ENCODE data around the gene PRMT2.
"Not testable (repeated sequence)": the region's sequence is repeated elsewhere in the genome, so short reads cannot be mapped to it uniquely, and the experiment has no call there.

Gene PRMT2

DNA sequence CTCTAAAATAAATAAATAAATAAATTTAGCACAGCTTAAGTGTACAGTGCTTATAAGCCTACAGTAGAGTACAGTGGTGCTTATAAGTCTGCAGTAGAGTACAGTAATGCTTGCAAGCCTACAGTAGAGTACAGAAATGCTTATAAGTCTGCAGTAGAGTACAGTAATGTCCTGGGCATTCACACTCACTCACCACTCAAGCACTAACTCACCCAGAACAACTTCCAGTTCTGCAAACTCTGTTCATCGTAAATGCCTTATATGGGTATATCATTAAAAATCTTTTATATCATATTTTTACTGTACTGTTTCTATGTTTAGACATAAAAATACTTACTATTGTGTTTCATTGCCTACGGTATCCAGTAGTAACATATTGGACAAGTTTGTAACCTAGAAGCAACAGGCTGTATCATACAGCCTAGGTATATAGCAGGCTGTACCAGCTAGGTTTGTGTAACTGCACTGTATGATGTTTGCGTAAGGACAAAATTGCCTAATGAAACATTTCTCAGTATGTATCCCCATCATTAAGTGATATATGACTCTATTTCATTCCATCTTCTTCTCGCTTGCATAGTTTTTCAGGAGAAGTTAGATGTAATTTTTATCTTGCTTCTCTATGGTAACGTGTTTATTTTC, 16.6 kb upstream of the PRMT2 start:
- DNase-seq = no peak

DNA sequence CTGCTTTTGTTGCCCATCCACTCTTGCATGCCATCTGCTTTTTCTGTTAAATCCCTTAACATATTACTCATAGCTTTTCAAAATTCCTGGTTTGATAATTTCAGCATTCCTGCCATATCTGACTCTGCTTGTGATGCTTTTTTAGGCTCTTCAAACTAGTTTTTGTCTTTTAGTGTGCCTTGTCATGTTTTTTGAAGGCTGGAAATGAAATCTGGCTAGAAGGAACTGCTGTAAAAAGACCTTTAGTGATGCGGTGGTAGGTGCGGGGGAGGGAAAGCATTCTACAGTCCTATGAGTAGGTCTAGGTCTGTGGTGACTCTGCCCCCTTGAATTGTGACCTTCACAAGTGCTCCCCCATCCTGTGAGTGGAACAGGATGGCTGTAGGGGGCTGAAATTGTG, 15.6 kb upstream of the PRMT2 start:
- no peak for DNase-seq

DNA sequence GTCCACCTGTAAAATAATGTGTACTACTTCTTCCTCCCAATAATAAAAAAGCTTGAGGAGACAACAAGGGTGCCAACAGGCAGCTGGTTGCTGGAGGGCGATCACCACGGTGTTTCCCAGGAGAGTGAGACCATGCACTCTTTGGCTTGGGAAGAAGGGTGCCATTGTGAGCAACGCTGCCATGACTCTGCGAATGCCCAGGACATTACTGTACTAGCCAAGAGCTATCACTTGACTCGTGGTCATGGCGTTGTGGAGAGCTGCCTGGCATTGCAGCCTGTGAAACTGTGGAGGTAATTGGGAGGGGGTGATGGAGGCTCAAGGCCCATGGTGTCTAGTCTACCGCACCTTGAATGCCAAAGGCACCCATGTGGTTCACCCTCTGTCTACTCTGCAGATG, 14.6 kb upstream of the PRMT2 start:
- DNase-seq = no peak

DNA sequence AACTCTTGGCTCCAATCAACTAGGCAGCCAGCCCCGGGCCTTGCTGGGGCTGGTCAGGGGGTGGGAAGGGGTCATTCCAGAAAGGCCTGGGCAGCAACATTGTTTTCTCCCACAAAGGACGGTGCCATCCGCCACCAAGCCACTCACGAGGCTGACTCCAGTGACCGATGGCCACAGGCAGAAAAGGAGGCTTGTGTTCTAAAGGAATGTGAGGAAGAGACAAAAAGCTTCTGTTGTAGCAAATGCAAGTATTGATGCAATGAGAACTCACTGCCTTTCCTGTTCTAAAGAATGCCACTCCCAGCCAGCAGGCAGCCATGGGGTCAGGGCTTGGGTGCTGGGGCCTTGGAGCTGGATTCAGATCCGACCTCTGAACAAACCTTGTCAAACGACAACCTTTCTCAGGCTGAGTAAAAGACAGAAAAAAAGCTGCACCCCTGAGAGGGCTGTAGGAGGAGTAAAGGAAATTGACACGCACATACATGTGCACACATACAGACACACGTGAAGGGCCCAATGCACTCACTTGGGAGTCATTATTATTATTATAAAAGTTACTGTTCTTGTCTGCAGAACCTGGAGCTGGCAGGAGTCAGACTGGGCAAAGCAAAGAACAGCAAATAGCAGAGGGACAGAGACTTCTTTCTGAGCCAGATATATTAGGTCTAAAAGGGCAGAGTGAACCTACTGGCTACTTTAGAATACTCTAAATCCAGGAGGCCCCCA, 13.9 kb upstream of the PRMT2 start:
- no peak for DNase-seq

DNA sequence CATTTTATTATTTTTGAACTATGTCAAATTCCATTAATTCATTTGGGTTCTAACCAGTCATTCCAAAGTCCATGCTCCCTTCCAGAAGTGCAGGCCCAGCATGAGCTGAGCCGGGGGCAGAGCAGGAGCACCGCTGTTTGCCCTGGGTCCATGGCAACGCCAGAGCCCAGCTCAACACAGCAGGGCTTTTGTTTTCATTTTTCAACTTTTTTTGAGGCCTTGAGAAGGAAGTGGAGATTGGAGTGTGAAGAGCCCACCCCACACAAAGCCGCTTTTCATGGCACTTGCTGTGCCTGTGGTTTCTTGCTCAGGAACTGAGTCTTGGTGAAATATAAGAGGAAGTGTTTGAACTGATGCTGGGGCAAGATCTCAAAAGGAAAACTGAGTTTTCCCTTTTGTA, 13.2 kb upstream of the PRMT2 start:
- no peak for DNase-seq

DNA sequence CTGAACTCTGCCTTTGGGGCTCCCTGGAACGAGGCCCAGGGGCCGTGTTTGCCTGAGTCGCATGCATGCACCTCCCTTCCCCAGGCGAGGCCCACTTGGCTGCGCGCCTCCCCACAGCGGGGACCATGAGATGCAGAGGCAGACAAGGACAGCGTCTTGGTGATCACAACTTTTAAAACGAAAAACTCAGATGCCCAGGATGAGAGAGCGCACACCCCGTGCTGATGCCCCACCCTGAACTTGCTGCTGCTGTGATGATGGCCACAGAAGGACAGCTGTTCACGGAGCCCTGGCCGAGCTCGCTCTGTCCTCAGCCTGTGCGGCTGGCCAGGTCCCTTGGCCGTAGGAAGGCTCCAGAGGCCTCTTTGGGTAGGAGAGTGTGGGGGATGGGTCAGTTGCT, 11.4 kb upstream of the PRMT2 start:
- no peak for DNase-seq

DNA sequence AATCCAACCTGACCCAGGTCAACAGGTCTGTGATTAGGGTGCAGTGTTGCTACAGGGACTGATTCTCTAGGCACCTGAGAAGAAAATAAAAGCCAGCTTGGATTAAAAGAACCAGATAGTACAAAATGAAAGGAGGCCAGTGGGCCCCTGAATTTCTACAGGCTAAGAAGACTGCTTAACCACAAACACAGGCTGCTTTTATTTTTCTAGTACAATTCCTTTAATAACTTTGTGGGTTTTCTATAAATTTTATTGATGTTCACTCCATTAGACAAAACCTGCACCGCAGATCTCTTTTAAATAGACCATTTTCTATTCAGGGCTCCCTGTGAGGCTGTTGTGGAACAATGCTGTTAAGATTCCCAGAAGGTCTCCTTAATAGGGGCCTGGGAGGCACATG, 9.7 kb upstream of the PRMT2 start:
- no peak for DNase-seq

DNA sequence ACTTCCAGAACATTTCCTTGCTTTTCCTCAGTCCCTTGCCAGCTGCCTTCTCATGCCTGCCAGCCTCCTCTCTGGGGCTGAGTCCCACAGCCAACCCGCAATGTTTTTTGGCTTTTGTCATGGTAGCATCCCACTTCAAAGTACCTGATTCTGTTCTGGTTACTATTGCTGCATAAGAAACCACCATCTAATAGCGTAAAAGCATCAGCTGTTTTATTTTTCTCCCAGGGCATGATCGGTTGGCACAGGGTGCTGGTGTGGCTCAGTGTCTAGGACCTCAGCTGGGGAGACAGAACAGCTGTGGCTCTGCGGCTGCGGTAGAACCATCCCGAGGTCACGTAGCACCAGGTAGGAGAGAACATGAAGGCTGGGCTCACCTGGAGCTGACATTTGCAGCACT, 8.9 kb upstream of the PRMT2 start:
- DNase-seq = no peak

DNA sequence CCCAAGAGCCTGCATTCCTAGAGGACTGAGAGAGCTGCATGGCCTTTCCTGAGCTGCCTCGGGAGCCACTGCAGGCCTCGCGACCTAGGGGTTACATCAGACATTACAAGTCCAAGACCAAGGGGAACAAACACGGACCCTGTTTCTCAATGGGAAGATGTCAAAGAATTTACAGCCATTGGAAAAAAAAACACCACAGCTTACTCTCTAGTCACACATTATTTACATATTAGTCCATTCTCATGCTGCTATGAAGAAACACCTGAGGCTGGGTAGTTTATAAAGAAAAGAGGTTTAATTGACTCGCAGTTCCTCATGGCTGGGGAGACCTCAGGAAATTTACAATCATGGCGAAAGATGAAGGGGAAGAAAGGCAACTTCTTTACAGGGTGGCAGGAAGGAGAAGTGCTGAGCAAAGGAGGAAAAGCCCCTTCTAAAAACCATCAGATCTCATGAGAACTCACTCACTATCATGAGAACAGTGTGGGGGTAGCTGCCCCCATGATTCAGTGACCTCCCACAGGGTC, 8.4 kb upstream of the PRMT2 start:
- DNase-seq = no peak

DNA sequence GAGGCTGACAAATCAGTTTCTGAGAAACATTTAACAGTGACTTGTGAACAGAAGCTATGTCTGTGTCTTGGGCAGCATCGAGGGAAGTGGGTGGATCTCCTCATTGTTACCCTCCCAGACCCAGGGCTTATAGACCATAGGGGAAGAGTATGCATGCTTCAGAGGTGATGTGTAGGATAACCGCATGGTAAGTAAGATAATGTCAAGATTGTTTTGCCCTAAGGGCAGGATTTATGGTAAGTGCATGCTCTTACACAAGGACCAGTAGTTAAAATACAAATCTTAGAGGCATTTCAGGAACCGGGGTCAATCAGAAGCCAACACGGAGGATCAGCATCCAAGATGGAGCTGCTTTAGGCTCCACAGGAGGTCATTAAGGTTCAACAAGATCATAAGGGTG, 7.7 kb upstream of the PRMT2 start:
- DNase-seq = no peak

DNA sequence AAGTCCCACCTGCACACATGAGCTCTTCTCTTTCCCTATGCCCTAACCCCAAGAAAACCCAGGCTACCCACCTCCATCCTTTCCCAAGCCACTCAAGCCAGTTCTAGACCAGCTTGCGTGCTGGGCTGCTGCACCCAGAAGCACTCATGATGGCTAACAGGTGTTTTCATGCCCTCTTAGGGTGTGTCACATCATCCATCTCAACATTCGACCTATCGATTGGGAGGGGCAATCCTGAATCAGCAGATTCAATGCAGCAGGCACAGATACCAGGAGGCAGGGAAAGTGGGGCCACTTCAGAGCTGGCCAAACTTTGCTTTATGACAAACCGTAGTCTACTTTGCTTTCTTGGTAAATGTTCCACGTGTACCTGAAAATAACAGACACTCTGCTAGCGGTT, 6.6 kb upstream of the PRMT2 start:
- DNase-seq = no peak

DNA sequence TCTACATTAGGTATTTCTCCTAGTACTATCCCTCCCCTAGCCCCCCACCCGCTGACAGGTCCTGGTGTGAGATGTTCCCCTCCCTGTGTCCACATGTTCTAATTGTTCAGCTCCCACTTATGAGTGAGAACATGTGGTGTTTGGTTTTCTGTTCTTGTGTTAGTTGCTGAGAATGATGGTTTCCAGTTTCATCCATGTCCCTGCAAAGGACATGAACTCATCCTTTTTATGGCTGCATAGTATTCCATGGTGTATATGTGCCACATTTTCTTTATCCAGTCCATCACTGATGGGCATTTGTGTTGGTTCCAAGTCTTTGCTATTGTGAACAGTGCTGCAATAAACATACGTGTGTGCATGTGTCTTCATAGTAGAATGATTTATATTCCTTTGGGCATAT, 4.6 kb upstream of the PRMT2 start:
- DNase-seq = not testable (repeated sequence)

DNA sequence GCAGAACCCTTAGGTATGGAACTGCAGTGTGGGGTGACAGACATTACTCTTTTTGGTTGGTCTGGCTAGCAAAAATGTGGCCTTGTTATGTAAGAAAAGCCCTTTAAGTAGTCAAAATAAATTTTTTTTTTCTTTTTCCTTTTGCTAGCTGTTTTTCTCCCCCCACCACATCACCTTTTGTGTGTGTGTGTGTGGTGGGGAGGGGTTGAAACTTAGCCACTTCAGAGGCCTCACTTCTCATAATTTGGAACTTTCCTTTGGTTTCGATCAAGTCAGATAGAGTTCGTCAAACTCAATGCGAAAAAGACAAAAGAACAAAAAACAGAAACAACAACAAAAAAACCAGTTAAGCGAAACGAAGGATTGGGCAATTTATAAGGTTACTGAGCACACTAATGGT, 1.9 kb upstream of the PRMT2 start:
- no peak for DNase-seq

DNA sequence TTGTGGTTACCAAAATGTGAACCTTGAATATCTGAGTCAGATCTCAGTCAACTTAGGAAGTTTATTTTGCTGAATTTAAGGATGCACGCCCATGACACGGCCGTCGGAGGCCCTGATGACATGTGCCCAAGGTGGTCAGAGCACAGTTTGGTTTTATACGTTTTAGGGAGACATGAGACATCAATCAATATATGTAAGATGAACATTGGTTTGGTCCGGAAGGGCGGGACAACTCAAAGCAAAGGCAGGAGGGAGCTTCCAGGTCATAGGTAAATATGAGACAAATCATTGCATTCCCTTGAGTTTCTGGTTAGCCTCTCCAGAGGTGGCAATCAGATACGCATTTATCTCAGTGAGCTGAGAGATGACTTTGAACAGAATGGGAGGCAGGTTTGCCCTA, 1.0 kb upstream of the PRMT2 start:
- DNase-seq = no peak

DNA sequence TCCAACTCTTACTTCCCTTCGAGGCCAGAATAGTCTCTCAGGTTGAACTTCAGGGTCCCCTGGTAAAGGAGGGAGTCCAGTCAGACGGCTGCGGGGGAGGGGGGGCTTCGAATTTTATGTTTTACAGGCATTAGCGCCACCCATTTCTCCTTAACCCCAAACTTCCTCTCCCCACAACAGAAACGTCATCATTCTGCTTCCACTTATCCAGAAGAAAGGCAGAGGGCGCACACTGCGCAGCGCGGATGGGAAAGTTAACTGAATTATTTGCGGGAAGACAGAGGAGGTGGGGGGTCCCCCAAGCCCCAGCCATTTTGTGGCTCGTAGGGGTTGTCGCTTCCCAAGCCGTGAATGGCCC, 529 bp upstream of the PRMT2 start:
- DNase-seq = peak; percentile 20 to 40

DNA sequence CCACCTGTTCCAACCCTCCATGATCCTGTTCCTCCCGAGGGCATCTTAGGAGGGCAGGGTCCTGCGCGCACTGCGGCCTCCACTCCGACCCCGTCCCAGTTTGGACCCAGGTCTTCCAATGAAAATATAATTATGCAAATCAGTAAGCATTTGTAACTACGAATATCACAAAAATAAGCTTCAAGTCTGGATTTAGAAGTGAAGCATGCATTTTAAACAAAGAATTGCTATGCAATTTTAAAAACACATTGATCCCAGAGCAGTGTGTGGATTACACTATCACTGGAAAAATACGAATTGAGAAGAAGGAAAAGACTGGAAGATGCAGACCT, 673 bp downstream of the PRMT2 start:
- no peak for DNase-seq

DNA sequence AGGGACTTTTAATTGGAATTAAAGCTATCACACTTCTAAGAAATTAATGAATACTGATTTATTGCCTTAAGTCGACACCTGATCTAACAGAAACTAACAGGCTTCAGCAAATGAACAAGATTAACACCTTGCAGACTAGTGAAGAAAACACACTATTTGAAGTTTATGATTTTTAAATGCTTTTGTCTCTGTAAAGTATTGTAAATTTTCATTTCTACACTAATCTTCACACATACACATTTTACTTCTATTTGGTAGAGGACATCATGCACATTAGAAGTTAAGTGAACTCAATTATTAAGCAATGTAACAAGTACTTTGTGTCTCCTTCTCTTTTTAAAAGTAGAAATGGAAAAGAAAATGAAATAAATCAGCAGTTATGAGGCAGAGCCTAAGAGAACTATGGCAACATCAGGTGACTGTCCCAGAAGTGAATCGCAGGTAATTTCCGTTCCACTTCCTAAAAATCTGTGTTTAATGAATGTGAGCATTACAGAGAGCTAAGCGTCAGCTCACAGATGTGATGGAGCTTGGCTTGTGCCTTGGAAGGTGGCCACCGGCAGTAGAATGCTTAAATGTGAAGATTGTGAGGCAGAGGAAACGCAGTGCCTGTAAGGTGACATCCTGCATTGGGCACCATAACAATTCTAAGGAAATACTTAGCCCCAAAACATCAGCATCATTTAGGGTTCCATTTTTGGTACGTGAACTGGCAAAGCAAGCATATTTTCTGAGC, 1.2 kb downstream of the PRMT2 start:
- DNase-seq = no peak

DNA sequence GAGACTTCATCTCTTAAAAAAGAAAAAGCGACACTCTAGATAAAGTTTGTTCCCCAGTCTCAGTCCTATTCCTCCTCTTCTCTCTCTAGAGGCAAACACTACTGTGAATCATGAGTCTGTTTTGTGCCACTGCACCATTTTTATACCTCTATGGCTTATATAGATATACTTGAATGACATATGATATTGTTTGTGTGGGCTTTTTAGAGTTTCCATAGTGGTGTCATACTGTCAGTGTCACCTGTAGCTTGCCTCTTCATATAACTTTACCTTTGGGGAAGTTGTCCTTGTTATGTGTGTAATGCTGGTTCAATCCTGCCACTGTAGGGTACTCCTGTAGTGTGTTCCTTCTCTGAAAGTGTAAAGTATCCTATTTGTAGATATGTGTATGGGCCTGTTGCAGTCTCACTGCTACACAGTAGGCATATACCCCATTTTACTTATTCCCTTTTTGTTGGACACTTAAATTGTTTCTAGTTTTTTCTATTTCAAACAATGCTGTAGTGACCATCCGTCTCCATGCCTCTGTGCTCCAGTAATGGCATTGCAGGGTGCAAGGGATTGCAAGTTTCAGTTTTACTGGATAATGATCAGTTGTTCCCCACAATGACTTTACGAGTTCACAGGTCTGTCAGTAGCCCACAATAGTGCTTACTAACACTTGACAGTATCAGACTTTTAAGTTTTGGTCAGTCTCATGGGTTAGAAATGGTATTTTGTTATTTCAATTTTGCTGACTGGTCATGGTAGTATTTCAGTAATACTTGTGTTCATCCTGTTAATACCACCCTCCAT, 2.7 kb downstream of the PRMT2 start:
- DNase-seq = no peak

DNA sequence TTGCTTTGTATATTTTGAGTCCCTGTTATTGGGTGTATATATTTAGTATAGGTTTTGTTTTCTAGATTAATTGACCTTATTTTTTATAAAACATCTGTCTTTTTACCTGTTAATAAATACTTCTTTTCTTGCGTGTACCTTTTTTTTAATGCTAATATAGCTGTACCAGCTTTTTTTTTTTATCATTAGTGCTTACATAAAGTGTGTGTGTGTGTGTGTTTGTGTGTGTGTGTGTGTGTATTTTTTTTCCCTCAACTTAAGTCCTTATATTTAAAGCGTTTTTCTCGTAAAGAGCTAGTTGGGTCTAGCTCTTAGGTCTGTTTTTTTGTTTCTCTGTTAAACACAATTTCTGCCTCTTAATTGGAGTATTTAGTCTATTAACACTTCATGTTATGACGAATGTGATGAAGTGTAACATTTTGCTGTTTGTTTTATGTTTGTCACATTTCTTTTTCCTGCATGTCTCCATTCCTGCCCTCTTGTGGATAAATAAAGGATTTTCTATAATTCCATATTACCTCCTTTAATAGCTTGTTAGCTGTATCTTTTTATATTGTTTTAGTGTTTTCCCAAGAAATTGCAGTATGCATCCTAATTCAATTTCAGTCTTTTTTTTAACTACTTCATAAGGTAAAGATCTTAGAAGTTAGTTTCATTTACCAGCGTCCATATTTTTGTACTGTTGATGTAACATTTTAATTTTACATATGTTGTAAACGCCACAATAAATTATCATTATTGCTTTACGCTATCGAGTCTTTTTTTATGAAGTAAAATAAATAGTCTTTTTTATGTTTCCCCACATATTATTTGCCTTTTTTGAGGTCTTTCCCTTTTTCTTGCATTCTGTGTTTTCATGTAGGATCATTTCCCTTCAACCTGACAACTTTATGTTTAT, 4.3 kb downstream of the PRMT2 start:
- DNase-seq = no peak

DNA sequence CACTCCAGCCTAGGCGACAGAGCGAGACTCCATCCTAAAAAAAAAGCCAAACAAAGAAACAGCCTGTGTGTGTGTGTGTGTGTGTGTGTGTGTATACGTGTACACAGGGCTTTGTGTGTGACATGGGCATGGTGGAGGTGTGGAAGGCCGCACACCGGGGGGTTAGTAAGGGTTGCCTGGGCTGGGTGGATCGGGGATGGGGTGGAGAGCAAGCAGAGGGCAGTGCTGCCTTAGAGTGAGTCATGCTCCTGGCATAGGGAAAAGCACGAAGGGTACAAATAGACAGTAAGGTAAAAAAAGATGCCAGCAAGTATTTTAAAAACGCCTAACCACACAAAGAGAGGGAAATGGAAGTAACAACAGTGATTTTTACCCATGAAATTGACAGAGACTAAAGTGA, 6.2 kb downstream of the PRMT2 start:
- no peak for DNase-seq

DNA sequence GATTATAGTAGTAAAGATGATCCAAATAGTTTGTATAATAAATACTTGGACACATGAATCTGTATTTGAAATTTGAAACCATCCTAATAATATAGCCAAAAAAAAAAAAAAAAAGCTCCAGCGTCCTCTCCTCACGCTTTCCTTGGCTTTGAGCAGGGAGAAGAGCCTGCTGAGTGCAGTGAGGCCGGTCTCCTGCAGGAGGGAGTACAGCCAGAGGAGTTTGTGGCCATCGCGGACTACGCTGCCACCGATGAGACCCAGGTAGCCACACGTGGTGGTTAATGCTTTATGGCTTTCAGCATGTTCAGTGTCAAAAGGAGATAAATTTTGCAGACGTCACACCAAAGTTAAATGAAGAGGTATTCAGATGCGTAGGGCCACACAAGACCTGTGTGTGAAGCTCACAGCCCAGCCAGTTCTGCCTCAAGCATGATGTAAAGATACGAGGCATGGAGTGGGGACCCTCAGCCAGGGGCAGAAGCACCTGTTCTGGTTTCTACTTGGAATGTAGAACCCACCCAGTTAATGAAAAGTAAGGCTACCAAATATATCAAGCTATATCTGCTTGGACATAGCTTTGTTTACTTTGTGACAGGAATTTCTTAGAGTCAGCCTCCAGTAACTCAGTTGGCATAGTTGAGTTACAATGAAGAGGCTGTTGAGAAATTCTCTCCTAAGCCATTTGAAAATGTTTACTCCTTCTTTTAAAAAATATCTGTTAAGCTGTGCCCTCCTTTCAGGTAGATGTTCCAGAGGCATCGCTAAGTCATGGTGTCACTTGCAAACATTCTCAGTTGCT, 8.1 kb downstream of the PRMT2 start:
- no peak for DNase-seq

DNA sequence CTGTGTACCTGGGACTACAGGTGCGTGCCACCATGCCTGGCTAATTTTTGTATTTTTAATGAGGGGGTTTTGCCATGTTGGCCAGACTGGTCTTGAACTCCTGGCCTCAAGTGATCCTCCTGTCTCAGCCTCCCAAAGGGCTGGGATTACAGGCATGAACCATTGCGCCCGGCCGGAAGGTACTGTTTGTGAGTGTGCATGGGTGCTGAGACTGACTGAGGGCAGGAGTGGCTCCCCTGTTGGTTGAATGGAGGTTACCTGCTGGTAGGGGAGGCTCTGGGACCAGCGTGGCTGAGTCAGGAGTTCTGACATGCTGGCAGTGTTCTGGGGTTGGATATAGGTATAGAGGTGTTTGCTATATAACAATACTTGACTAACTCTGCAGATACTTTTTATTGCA, 10.4 kb downstream of the PRMT2 start:
- DNase-seq = no peak

Measured in SHP77 (cell line).